ENCODE measurements around the gene PIK3IP1. TPM values are rescaled to one million over a fixed set of nuclear protein-coding genes. Genes with fewer than 3 reads are reported as not detected.

Gene PIK3IP1
- total RNA-seq, 1 experiment from 2014 or later: 0.87 TPM

DNA sequence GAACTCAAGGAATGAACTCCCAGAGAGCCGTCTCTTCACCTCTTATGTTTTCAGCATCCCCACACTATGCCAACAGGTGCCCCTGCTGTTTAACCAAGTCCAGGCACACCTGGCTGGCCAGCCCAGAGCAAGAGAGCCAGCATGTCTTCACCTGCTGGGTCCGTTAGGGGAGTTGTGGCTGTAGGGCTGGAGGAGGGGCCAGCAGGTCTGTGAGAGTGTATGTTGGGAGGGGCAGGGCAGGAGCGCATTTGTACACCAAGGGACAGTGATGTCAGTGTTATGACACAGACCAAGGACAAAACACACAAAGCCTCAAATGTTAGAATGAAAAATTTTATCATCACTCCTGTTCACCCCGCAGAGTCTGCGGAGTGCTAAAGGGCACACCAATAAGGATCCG, 48.1 kb upstream of the PIK3IP1 start:
- TF ChIP-seq, protein P1, sequence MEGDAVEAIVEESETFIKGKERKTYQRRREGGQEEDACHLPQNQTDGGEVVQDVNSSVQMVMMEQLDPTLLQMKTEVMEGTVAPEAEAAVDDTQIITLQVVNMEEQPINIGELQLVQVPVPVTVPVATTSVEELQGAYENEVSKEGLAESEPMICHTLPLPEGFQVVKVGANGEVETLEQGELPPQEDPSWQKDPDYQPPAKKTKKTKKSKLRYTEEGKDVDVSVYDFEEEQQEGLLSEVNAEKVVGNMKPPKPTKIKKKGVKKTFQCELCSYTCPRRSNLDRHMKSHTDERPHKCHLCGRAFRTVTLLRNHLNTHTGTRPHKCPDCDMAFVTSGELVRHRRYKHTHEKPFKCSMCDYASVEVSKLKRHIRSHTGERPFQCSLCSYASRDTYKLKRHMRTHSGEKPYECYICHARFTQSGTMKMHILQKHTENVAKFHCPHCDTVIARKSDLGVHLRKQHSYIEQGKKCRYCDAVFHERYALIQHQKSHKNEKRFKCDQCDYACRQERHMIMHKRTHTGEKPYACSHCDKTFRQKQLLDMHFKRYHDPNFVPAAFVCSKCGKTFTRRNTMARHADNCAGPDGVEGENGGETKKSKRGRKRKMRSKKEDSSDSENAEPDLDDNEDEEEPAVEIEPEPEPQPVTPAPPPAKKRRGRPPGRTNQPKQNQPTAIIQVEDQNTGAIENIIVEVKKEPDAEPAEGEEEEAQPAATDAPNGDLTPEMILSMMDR (conservative IDR thresholded peaks at IDR 0.05): no peak
- no peaks in the 10 kb centered on the region for H3K27me3 Mint-ChIP-seq (ENCODE audit: low read depth)
- peak overlapping the region in 1 of 3 experiments; percentile 88; a peak in 2 of 7 replicates for H3K27ac Mint-ChIP-seq
- H3K23me2 ChIP-seq (ENCODE audit: insufficient read length, low read depth, low read length, poor library complexity, severe bottlenecking): peaks cover 24% of the 10 kb centered on the region
- H3K18ac ChIP-seq (ENCODE audit: insufficient read length, low read depth, low read length): no peak overlapping the region
- no peak overlapping the region for H2BK12ac ChIP-seq (ENCODE audit: insufficient read length, low read depth, low read length)
- H2BK20ac ChIP-seq (ENCODE audit: low read depth, low read length, poor library complexity, severe bottlenecking): no peak overlapping the region
- no peak overlapping the region for H3T11ph ChIP-seq (ENCODE audit: low read length)
- H3K9me3 Mint-ChIP-seq: no peaks in the 10 kb centered on the region
- H3K9ac ChIP-seq (ENCODE audit: extremely low read depth, insufficient read length, low read length): no peak overlapping the region
- H3K4me1 Mint-ChIP-seq: peaks cover 58 to 59% of the 10 kb centered on the region in 2 experiments
- H2BK5ac ChIP-seq (ENCODE audit: insufficient read length, low read length): no peak overlapping the region
- no peak overlapping the region for H2BK120ac ChIP-seq (ENCODE audit: low read depth, low read length, poor library complexity, severe bottlenecking)
- H3K14ac ChIP-seq (ENCODE audit: insufficient read depth, low read length): no peak overlapping the region
- H3K27ac ChIP-seq (ENCODE audit: insufficient read length, low read depth, low read length): no peak overlapping the region
- no peaks in the 10 kb centered on the region for H3K9me3 ChIP-seq (ENCODE audit: control insufficient read depth, low read depth, low read length)
- H3K27me3 ChIP-seq (ENCODE audit: insufficient read depth, low read length): no peaks in the 10 kb centered on the region
- peaks cover 6% of the 10 kb centered on the region for H3K79me1 ChIP-seq (ENCODE audit: insufficient read depth, low read depth, low read length, poor library complexity, severe bottlenecking)
- H3K4me2 ChIP-seq (ENCODE audit: insufficient read depth, insufficient read length, low read length): no peak overlapping the region
- H3K56ac ChIP-seq (ENCODE audit: insufficient read length, low read depth, low read length): no peak overlapping the region
- H2AFZ ChIP-seq (ENCODE audit: low read length): no peak overlapping the region
- no peak overlapping the region for H4K5ac ChIP-seq (ENCODE audit: insufficient read length, low read depth, low read length)
- peaks cover 4% of the 10 kb centered on the region; the same call in 1 of the 2 replicates for H3K4me1 ChIP-seq (ENCODE audit: insufficient read depth, low read length)
- H3K79me2 ChIP-seq (ENCODE audit: insufficient read depth, low read length): peaks cover 11% of the 10 kb centered on the region; the same call in 1 of the 2 replicates
- no peak overlapping the region for H4K91ac ChIP-seq (ENCODE audit: insufficient read length, low read depth, low read length)
- H3K36me3 Mint-ChIP-seq (ENCODE audit: insufficient read depth in 1 of 3, low read depth in 3 of 3): peaks cover 47 to 93% (median 73%) of the 10 kb centered on the region in 3 experiments
- no peak overlapping the region for H2BK15ac ChIP-seq (ENCODE audit: low read depth, low read length)
- H3K4me3 Mint-ChIP-seq: peak overlapping the region; percentile 21 to 29; a peak in 2 of 5 replicates
- H3K4ac ChIP-seq (ENCODE audit: low read depth, low read length): no peak overlapping the region
- H4K8ac ChIP-seq (replicated peaks; ENCODE audit: insufficient read length, low read depth, low read length): no peak overlapping the region
- H4K20me1 ChIP-seq (ENCODE audit: control insufficient read depth, insufficient read depth, insufficient read length): no peaks in the 10 kb centered on the region
- no CpG with 5 or more reads among the region's 6 CpGs for WGBS (ENCODE audit: extremely low coverage, insufficient read length, low lambda C conversion rate)
- H2AK5ac ChIP-seq (ENCODE audit: insufficient read length, low read length): no peak overlapping the region
- H3K23ac ChIP-seq (ENCODE audit: insufficient read length, low read depth, low read length): no peak overlapping the region
- DNase-seq: no peak
